Stimulated activated CD4-positive, alpha-beta T cell treated with anti-CD3 and anti-CD28 coated beads, Interleukin-4, amount 100 ng/mL, for 48 hours (primary cell): Measurements from ENCODE around the gene AP3B1.
"Not testable (repeated sequence)": the region's sequence is repeated elsewhere in the genome, so short reads cannot be mapped to it uniquely, and the experiment has no call there.

Source experiments
- DNase-seq, 2 donors: peaks; one replicate each; pipeline ENCODE4 v3.0.0-alpha.2; 2020; ENCODE audit warnings: low read depth in 2 of 2

AP3B1 gene

DNA sequence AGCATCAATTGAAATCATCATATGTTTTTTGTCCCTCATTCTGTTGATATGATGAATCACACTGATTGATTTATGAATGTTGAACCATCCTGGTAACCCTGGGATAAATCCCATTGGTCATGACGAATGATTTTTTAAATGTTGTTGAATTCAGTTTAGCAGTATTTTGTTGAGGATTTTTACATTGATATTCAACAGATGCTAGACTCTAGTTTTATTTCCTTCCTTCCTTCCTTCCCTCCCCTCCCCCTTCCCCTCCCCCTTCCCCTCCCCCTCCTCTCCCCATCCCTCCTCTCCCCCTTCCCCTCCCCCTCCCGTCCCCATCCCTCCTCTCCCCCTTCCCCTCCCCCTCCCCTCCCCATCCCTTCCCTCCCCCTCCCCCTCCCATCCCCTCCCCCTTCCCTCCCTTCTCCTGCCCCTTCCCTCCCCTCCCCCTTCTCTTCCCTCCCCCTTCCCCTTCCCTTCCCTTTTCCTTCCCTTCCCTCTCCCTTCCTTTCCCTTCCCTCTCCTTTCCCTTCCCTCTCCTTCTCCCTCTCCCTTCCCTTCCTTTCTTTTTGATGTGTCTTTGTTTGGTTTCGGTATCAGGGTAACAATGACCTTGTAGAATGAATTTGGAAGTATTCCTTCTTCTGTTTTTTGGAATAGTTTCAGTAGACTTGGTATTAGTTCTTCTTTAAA is 142.8 kb downstream of the AP3B1 start:
- no peak for DNase-seq

DNA sequence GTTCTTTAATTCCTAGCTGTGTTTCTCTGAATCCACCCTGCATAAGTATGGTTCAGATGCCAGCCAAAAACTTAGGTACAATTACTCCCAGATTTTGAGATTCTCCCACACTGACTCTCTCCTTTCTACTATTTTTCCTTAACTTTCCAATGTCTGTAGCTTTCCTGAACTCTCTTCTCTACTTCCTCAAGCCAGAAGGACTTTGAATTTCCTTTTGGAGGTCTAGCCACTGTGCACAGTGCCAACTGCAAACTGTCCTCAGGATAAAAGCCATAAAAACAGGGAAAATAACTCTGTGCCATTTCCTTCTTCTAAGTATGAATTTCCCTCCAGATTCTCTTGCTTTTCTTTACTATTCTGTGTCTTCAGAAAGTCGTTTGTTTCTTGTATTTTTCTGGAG is 157.2 kb downstream of the AP3B1 start:
- no peak for DNase-seq

DNA sequence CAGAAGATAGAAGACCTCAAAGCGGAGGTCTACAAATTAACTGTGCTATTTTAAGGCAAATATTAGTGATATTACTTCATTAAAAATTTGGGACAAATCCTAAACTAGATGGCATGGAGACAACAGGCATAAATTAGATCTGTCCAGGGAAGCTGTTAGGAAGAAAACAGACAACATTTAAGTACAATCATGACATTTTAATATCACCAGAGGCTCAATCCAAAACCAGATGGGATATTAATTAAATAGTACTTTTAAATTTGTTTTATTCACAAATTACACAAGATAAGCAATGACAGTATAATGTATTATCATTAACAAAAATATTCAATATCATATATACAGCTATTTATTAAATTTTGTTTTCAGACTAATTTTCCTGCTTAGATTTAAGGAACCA is 161.1 kb downstream of the AP3B1 start:
- DNase-seq, result no peak

DNA sequence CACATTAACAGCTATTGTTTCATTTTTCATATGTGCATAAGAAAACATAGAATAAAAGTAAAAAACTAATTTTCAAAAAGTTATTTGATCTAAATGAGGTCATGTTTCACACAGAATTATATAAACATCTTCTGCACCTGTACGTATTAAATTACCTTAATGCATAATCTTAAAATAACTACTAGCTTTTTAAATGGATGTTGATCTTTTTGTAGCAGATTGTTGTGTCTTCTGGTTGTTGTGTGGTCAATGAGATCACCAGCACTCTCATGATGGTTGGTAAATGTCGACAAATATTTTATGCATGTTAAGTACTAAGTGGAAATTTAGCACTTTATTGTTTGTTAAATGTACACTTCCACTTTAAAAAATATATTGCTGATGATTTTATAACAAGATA is 162.0 kb downstream of the AP3B1 start:
- DNase-seq, result no peak

DNA sequence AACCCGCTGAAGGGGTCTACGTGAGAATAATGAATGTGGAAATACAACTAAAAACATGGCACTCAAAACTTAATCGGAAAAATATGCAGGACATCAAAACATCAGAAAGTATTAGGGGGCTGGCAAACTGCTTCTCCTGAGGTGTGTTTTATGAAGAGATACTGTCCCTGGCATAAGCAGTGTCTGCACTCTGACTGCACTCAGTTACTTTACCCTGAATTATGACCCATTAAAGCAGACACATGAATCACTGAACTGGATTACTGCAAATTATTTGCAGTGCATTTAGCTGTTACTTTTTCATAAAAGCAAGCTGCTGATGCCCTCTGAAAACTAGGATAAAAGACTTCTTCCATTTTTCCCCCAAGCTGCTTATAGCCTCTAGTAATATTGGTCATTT is 164.9 kb downstream of the AP3B1 start:
- no peak for DNase-seq

DNA sequence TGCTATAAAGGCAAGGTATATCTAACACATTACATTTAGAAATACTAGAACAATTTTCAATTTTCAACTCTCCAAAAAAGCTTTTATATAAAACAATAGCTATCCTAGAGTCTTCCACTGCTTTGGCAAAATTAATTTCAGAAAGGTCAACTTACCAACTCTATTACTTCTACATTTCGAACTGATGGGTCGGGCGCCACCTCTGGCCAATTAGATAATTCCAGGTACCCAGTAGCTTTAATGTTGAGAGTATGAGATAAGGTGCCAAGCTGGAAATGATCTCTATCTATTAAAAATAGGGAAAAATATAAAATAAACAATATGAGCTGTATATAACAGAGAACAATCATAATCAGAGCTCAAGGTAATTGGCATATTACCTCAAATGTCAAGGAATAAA is 166.6 kb downstream of the AP3B1 start:
- DNase-seq, result no peak

DNA sequence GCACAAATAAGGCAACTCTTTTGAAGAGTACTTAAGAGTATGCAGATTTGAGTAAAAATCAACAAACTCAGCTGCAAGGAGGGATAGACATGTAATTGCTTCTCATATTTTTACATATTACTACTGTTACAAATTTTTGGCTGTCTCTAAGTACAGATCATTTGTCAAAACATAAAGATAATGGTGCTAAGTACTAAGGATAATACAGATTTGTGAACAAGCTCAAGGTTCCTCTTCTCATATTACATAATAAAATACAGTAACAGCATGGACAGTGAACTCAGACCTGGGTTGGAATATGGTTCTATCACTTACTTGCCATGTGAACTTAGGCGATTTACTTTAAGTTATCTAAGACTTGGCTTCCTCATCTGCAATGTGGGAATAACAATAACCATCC is 168.0 kb downstream of the AP3B1 start:
- DNase-seq, result no peak

DNA sequence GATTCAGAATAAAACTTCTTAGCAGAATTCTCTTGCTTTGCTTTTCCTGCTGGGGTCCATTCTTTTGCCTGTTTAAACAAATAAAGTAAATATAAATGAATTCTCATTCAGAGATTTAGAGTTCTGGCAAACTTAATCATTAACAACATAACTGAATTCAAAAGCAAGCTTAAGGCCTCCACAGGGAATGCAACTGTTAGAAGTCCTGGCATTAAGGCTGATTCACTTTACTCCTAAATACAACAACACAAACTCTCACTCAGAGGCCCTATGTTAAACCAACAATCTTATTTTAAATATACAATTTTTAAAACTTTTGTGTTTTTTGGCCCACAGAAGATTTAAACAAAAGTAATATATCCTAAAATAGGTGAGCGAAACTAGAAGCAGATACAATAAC is 178.3 kb downstream of the AP3B1 start:
- DNase-seq, result no peak

DNA sequence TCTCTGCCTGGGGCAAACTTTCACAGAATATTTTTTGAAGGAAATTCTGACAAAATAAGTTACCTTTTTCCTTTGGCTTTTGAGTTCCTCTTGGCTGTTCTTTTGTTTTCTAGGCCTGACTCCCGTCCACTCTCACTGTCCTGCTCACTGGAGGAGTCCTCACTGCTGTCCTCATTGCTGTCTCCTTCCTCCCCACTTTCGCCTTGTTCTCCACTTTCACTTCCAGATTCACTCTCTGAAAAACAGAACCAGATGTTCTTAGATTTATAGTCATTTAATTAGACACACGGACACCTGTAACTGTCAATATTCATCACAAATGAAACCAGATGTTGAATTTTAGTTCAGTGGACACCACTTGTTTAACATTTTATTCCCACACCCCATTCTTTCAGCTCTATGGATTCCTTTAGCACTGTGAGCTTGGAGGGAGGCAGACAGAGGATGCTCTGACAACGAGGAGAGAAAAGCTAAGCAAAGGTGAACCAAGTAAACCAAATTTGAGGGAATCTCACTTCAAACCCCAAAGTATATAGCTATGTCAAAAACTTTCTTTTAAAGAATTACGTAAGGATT is 180.7 kb downstream of the AP3B1 start:
- no peak for DNase-seq

DNA sequence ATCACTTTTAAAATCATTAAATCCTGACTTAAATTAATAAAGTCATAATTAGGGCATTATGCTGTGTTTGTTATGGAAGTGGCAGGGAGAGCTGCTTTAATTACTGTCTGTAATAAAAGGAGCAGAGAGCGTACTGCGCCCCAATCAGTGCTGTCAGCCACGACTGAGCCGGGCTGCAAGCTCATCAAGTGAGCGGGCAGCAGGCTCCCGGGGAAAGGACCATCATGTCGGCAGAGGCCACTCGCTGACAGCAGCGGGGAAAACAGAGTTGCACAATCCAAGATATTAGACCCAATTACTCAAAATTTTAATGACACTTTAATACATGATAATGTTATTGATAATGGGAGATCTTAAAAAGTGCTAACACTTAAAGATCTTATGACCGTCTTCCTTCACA is 181.6 kb downstream of the AP3B1 start:
- no peak for DNase-seq

DNA sequence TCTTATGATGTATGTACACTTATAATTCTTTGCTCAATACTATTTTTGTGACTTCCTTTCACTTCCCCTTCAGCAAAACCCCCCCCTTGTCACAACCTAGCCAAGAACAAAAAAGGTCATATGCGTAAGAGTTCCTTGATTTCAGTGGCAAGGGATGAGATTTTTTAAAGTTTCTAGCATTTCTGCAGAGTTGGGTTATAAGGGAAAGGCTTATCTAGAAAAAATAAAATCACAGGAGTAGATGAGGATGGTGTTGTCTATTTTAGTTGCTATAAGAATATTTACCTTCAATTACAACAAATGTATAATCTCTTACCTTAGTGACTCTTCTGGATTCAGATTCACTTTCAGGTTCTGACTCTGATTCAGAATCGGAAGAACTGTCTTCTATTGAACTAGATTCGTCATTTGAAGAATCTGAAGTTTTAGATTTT is 184.6 kb downstream of the AP3B1 start:
- no peak for DNase-seq

DNA sequence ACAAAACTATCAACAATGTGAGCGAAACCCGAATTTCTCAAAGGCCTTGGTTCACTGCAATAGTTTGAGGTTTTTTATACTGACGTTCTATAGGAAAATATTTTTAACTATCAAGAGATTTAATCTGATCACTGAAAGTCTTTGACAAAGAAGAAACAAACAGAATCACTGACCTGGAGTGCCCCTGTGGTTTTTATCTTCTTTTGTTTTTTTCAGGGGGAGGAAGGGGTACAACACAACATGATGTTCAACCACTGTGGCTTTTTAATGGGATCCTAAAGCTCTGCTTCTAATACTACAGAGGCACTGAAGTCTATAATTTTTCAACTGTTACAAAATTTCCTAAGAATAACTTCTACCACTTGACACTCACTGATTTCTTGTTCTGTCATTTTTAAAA is 185.9 kb downstream of the AP3B1 start:
- no peak for DNase-seq

DNA sequence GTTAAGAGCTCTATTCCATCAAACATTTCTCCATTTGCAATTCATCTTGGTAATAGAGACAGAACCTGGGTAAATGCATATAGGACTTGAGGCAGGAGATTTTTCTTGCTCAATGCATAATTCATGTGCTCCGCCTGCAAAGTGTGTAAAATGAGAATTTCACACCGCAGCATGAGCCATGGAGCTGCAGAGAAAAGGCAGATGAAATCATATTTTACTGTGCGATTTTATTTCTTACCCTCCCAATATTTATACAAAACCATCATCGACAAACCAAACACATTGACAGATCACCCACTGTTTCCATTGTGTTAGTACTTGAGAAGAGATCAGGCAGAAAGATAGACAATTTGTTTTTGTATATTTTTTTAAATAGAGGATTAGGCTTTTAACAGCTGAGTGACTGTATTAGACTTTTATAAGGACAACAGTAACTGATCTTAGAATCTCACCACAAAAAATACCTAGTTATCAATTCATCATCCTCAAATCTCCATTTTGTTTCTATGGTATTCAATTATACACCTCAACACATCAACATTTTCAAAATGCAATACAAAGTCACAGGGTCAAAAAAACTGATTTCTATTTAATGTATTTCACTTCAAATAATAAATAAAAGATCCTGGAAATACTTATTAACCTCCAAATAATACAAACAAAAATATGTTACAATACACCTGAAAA is 191.1 kb downstream of the AP3B1 start:
- no peak for DNase-seq

DNA sequence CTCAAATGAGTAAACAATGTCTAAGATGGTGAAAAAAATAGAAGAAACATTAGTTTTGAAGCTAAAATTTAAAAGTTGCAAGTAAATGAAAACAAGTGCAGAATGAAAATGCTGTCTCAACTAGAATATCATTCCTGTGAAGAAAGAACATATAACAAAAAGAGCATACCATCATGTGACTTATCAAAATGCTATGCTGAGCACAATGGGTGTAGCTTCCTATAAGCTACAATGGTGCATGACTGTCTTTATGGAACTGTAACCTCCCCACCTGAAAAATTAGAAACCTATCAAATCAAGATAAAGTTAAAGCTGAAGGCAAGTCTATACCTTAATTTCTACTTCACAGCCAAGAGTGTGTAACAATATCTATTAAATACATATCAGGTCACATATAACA is 192.0 kb downstream of the AP3B1 start:
- DNase-seq, result no peak

DNA sequence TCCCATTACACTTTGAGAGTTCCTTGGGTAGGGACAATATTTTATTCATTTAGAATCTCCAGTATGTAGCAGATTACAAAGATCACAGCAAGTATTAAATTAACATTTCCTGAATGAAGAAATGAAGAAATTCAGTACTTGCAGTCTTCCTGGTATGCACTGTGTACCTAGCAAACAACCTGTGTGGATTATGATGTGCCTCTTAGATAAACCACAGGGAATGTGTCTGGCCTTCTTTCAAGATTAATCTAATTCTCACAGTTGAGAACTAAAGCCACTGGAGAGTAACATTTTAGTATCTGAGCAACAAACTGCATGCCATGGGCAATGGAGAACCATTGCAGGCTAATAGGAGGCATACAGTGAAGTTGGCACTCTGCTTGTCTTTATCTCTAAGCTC is 199.4 kb downstream of the AP3B1 start:
- no peak for DNase-seq

DNA sequence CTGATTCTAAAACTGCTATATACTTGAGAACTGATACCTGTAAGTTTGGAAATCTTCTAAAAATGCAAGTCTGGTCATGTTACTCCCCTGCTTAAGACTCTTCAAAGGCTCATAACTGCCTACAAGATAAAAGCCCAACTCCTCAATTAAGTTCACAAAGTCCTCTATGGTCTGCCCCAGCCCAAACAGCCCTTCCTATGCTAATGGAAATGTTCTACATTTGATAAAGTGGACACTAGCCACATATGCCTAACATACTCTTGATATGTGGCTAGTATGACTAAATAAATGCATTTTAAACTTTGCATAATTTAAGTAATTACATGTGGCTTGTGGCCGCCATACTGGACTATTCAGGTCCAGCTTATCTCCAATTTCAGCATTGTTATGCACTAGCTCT is 204.5 kb downstream of the AP3B1 start:
- no peak for DNase-seq

DNA sequence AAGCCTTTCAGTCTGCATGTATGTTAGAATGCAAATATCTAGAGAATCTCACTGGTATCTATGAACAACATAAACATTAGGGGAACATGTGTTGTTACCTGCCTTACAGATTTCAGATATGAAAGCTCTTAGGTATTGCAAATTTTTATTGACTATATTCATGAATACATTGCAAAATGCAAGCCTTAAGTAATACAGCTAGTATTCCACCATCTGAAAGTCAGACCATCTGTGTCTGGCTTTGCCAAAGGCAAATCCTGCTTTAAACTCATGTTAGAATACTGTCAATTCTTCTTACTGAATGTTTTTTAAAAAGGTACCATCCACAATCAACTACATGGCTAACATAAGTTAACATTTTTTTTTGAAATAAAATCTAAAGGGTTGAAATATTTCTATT is 215.6 kb downstream of the AP3B1 start:
- DNase-seq, result no peak

DNA sequence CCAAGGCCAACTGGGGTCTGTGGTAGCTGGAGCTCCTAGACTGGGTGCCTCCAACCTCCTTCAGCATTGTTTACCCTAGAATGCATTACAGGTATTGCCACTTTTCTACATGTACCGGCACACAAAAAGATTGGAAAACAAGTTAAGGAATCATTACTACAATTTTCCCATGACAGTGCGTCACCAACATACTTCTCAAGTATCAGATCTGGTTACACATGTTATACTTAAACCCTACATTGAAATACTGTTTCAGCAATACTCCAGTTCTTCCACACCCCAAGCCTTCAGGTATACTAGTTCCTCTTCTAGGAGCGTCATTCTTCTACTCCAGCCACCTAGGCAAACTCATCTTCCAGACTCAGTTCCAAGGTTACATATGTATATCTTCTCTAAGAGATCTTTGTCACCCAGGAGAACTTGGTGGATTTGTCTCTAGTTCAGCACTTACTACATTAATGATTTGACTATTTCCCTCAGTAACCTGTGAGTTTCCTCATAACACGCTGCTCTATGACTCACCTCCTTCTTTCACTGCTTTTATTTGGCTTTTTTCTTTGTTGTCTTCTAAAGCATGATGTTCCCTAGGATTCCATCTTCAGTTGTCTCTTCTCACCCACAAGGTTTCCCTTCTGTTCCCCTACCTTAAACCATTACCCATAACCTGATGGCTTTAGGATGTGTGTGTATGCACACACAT is 217.0 kb downstream of the AP3B1 start:
- DNase-seq, result no peak

DNA sequence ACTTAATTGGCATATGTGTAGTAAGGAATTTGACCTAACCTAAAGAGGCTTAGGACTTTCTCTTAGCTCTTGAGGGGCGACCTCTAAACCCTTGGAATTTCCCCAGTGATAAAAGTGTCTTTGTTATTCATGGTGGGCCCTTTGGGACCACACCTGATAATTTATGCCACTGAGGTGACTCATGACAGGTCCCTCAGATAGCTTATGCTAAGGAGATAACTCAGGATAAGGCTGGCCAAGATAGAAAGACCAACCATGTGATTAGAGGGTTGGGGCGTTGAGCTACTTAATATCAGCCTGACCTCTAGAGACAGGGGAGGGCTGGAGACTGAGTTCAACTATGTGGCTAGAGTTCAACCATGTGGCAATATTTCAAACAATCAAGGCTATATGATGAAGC is 218.1 kb downstream of the AP3B1 start:
- DNase-seq, result no peak

DNA sequence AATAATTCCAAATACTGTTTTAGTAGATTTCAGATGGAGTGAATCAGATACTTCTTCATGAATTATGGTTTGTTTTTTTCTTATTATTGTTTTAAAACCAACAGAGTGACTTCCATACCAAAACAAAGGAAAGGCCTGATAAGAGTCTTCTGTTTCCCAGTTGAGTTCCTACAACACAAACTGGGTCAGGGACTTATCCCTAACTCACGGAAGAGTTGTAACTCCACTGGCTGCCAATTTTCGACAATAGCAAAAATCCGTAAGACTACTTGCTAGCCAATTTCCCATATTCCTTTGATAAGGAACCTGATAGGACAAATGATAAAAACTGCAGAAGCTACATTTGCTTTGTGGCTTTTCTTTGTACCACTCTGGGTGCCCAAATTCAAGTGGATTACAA is 219.2 kb downstream of the AP3B1 start:
- DNase-seq, result no peak

DNA sequence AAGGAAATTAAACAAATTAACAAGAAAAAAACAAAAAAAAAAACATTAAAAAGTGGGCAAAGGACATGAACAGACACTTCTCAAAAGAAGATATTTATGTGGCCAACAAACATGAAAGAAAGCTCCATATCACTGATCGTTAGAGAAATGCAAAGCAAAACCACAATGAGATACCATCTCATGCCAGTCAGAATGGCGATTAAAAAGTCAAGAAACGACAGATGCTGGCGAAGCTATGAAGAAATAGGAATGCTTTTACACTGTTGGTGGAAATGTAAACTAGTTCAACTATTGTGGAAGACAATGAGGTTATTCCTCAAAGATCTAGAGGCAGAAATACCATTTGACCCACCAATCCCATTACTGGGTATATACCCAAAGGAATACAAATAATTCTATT is 223.8 kb downstream of the AP3B1 start:
- not testable (repeated sequence) for DNase-seq

DNA sequence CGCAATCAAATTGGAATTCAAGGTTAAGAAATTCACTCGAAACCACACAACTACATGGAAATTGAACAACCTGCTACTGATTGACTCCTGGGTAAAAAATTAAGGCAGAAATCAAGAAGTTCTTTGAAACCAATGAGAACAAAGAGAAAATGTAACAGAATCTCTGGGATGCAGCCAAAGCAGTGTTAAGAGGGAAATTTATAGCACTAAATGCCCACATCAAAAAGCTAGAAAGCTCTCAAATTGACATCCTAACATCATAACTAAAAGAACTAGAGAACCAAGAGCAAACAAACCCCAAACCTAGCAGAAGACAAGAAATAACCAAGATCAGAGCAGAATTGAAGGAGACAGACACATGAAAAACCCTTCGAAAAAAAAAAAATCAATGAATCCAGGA is 226.9 kb downstream of the AP3B1 start:
- not testable (repeated sequence) for DNase-seq

DNA sequence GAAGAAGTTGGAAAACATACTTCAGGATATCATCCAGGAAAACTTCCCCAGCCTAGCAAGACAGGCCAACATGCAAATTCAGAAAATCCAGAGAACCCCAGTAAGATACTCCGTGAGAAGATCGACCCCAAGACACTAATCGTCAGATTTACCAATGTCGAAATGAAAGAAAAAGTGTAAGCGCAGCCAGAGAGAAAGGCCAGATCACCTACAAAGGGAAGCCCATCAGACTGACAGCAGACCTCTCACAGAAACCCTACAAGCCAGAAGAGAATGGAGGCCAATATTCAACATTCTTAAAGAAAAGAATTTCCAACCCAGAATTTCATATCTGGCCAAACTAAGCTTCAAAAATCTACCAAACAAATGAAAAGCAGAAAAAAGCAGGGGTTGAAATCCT is 227.8 kb downstream of the AP3B1 start:
- not testable (repeated sequence) for DNase-seq
